IPS-20b (cell line): ENCODE data around the gene TMEM81.
A peak's percentile ranks its signal among the peaks of the same experiment; 100 is the strongest.

Experiments used
- H3K27ac ChIP-seq: one replicate; pipeline ENCODE4 v1.5.1; 2013; ENCODE audit warnings: low read length
- H3K27me3 ChIP-seq: 2 replicates; pipeline ENCODE4 v1.6.1; 2013; ENCODE audit warnings: mild to moderate bottlenecking, low read length, inconsistent platforms; ENCODE audit not compliant: insufficient read depth
- H3K36me3 ChIP-seq: 2 replicates; pipeline ENCODE4 v1.6.1; 2013; ENCODE audit warnings: low read depth, mild to moderate bottlenecking, inconsistent platforms, low read length, moderate library complexity; ENCODE audit not compliant: insufficient read depth
- H3K4me1 ChIP-seq: 2 replicates; pipeline ENCODE4 v1.6.1; 2013; ENCODE audit warnings: mild to moderate bottlenecking, control low read depth, inconsistent platforms, low read length, moderate library complexity; ENCODE audit not compliant: insufficient read depth
- H3K4me3 ChIP-seq: 2 replicates; pipeline ENCODE4 v1.5.1; 2013; ENCODE audit warnings: mild to moderate bottlenecking, low read length, inconsistent platforms
- H3K9ac ChIP-seq: 2 replicates; pipeline ENCODE4 v1.6.1; 2013; ENCODE audit warnings: low read depth, mild to moderate bottlenecking, inconsistent platforms, low read length, moderate library complexity
- H3K9me3 ChIP-seq: 2 replicates; pipeline ENCODE4 v1.6.1; 2013; ENCODE audit warnings: mild to moderate bottlenecking, low read depth, low read length, inconsistent platforms; ENCODE audit not compliant: insufficient read depth

TMEM81 gene

DNA sequence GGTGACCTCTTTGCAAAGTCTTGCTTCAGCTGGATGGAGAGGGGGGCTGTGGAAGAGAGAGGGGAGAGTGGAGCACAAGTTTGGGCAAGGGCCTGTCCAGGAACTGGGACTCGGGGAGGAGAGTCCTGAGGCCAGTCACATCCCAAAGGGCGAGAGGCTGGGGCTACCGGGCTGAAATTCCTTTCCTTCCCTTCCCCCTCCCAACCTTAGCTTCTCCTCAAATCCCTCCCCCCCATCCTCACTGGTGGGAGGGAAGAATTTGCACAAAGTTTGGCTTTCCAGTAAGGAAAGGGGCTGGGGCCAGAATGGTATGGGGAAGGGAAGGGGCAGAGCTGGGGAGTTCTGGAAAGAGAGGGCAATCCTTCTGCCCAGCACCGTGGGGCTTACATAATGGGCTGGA lies 40.4 kb downstream of the TMEM81 start:
- Histone ChIP-seq H3K27ac (no peak overlapping the region), H3K9me3 (no peaks in the 10 kb centered on the region), H3K36me3 (no peaks in the 10 kb centered on the region), H3K27me3 (peaks cover 87% of the 10 kb centered on the region), H3K4me3 (peak overlapping the region; percentile 59; the same call in 1 of the 2 replicates), H3K4me1 (peaks cover 22% of the 10 kb centered on the region), H3K9ac (no peak overlapping the region)

DNA sequence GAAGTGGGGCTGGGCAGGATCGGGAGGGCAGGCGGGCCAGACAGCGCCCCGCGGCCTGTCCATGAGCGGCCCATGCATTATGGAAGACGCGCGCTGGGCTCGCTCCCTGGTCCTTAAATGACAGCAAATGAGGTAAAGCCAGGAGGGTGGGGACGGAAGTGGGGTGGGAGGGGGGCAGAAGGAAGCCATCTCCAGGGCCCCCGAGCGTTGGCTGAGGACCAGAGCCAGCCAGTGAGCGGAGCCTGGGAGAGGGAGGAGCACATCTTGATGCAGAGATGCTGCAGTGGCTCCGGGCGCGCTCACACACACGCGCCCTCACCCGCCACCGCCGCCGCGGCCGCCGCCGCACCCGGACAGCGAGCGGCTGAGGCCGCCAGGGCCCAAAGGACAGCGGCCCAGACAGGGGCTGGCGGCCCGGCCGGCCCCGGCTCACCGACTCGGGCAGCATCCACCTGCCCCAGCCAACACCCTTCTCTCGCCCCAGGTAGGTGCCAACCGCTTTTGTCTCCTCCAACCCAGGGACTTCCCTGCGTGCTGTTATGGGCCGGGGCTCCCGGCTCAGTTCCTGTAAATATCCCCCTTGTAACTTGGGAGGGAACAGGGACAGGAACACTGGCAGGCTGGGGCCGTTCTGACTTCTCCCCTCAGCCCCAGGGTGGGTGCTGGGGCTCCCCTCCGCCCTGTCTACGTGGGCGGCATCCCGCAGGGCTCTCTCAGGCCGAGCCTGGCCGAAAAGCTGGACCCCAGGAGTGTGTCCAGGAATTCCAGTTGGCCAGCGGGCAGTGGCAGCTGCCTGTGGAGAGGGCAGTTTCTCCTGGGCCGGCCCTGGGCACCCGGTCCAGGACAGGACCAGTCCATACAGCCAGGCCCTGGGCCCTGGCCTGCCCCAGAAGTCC lies 41.1 kb downstream of the TMEM81 start, which contains the start of gene CNTN2:
TSS of gene CNTN2 (plus strand) at position 302 of the 896 bp plus-strand sequence. CDS start 9,974 bp downstream, outside the sequence.
- Histone ChIP-seq H3K36me3 (no peaks in the 10 kb centered on the region), H3K4me1 (peaks cover 22% of the 10 kb centered on the region), H3K9ac (peak within 1 kb of the TSS; percentile 40; the same call in 1 of the 2 replicates), H3K27ac (no peak within 1 kb of the TSS), H3K27me3 (peaks cover 87% of the 10 kb centered on the region), H3K9me3 (no peaks in the 10 kb centered on the region), H3K4me3 (peak within 1 kb of the TSS; percentile 59; the same call in 1 of the 2 replicates)

- Histone ChIP-seq H3K4me3 (peak overlapping the region; percentile 59; the same call in 1 of the 2 replicates), H3K36me3 (no peaks in the 10 kb centered on the region), H3K9me3 (no peaks in the 10 kb centered on the region; the same call in 1 of the 2 replicates), H3K27me3 (peaks cover 81% of the 10 kb centered on the region), H3K27ac (no peak overlapping the region), H3K4me1 (peaks cover 22% of the 10 kb centered on the region), H3K9ac (no peak overlapping the region)
Observed at GRCh38 chr1:205041998-205042910, 42.0 kb downstream of the TMEM81 start.

GRCh38 chr1:205041001-205041715 lies 43.1 kb downstream of the TMEM81 start:
- Histone ChIP-seq H3K36me3 (no peaks in the 10 kb centered on the region), H3K9ac (no peak overlapping the region), H3K4me1 (peaks cover 22% of the 10 kb centered on the region), H3K9me3 (no peaks in the 10 kb centered on the region; the same call in 1 of the 2 replicates), H3K27me3 (peaks cover 77% of the 10 kb centered on the region), H3K4me3 (no peak overlapping the region), H3K27ac (no peak overlapping the region)

DNA sequence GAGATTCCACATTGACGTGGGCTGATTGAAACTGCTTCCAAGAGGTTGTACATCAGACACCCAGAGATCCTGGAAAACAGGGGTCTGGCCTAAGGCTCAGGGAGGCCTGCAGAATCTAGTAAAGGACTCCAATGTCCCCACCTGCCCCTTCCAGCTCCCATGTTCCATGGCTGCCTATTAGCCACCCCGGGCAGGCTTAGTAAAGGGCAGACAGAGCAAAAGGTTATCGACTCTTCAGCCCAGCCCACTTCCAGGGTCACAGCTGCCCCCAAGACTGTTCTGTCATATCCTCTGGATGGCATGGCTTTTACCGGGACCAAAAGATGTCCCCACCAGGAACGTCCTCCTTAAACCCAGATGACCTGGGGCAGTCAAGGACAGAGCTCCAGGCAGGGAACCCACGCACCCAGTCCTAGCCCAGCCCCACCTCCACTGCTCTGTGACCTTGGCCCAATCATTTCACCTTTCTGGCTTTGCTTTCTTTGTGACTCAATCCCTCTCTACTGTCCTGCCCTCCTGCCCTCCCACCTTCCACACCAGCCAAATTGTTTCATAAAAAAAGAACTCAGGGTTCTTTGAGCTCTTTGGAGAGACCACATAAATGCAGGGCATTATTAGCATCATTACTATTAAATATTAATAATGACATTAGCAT lies 46.0 kb downstream of the TMEM81 start:
- Histone ChIP-seq H3K27me3 (peaks cover 48% of the 10 kb centered on the region), H3K4me1 (no peaks in the 10 kb centered on the region; the same call in 1 of the 2 replicates), H3K4me3 (no peak overlapping the region), H3K9ac (no peak overlapping the region), H3K36me3 (no peaks in the 10 kb centered on the region), H3K27ac (no peak overlapping the region), H3K9me3 (no peaks in the 10 kb centered on the region; the same call in 1 of the 2 replicates)

DNA sequence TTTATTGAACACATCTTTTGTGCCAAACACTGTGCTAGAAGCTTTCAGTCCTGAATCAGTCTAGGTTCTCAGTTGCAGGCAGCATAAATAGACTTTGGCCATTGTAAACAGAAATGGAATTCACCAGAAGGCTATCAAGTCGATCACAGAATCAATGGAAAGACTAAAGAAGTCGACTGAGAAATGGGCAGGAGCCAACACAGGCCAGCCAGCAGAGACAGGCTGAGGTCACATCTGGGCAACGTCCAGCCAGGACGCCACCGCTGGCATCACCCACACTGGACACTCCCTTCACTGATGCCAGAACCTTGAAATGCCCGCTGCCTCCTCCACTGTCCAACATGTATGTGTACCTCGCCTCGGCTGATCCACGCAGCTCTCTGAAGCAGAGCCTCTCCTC lies 46.7 kb downstream of the TMEM81 start:
- Histone ChIP-seq H3K27ac (no peak overlapping the region), H3K9ac (no peak overlapping the region), H3K27me3 (peaks cover 43% of the 10 kb centered on the region), H3K4me3 (no peak overlapping the region), H3K9me3 (no peaks in the 10 kb centered on the region; the same call in 1 of the 2 replicates), H3K4me1 (no peaks in the 10 kb centered on the region), H3K36me3 (no peaks in the 10 kb centered on the region)
